ENCODE results near the gene RALGAPA2. TPM values are rescaled to one million over a fixed set of nuclear protein-coding genes. Genes with fewer than 3 reads are reported as not detected.
A peak's percentile ranks its signal among the peaks of the same experiment; 100 is the strongest.

RALGAPA2 gene
- total RNA-seq, 1 experiment from 2014 or later: 9.8 TPM

DNA sequence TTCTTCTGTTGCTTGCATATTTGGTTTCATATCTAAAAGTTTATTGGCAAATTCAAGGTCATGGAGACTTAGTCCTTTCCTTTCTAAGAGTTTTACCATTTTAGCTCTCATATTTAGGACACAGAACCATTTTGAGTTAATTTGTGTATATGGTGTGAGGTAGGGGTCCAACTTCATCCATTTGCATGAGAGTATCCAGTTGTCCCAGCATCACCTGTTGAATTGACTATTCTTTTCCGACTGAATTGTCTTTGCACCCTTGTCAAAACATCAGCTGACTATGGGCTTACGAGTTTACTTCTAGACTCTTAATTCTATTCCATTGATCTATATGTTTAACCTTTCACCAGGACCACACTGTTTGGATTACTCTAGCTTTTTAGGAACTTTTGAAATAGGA is 157.5 kb downstream of the RALGAPA2 start:
- TF ChIP-seq EZH2phosphoT487 (IDR thresholded peaks at IDR 0.05; ENCODE audit: borderline replicate concordance, low read length): no peak
- TF ChIP-seq EZH2 (IDR thresholded peaks at IDR 0.05; ENCODE audit: low read length, unreplicated experiment): no peak
- TF ChIP-seq, protein P1, sequence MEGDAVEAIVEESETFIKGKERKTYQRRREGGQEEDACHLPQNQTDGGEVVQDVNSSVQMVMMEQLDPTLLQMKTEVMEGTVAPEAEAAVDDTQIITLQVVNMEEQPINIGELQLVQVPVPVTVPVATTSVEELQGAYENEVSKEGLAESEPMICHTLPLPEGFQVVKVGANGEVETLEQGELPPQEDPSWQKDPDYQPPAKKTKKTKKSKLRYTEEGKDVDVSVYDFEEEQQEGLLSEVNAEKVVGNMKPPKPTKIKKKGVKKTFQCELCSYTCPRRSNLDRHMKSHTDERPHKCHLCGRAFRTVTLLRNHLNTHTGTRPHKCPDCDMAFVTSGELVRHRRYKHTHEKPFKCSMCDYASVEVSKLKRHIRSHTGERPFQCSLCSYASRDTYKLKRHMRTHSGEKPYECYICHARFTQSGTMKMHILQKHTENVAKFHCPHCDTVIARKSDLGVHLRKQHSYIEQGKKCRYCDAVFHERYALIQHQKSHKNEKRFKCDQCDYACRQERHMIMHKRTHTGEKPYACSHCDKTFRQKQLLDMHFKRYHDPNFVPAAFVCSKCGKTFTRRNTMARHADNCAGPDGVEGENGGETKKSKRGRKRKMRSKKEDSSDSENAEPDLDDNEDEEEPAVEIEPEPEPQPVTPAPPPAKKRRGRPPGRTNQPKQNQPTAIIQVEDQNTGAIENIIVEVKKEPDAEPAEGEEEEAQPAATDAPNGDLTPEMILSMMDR (conservative IDR thresholded peaks at IDR 0.05; ENCODE audit: low read depth, low read length): no peak
- Histone ChIP-seq H3K9me3 (ENCODE audit: low read length) (no peaks in the 10 kb centered on the region), H3K79me2 (ENCODE audit: low read length) (no peaks in the 10 kb centered on the region), H3F3A (ENCODE audit: low read length, unreplicated experiment) (no peaks in the 10 kb centered on the region), H3K27ac (ENCODE audit: low read length) (no peak overlapping the region), H3K4me2 (ENCODE audit: low read length) (no peak overlapping the region), H3K36me3 (ENCODE audit: low read depth, low read length) (no peaks in the 10 kb centered on the region), H3K4me1 (ENCODE audit: insufficient read depth, low read length) (peaks cover 23% of the 10 kb centered on the region), H3K9ac (ENCODE audit: low read length) (no peak overlapping the region), H3K27me3 (ENCODE audit: low read length) (no peaks in the 10 kb centered on the region), H3K4me3 (ENCODE audit: low read length) (no peak overlapping the region), H3K9me2 (replicated peaks; ENCODE audit: low read length) (no peaks in the 10 kb centered on the region), H4K20me1 (ENCODE audit: low read length) (no peaks in the 10 kb centered on the region), H2AFZ (ENCODE audit: low read length) (no peak overlapping the region)
- POLR2A ChIA-PET (ENCODE audit: unreplicated experiment): no interaction called here
- no TSS peak for BruUV-seq (replicated peaks)
- no peak for DNase-seq
- ATAC-seq: no peak
- CTCF ChIA-PET: no interaction called here
- intact Hi-C loops (cut with micrococcal nuclease): no loop called here

DNA sequence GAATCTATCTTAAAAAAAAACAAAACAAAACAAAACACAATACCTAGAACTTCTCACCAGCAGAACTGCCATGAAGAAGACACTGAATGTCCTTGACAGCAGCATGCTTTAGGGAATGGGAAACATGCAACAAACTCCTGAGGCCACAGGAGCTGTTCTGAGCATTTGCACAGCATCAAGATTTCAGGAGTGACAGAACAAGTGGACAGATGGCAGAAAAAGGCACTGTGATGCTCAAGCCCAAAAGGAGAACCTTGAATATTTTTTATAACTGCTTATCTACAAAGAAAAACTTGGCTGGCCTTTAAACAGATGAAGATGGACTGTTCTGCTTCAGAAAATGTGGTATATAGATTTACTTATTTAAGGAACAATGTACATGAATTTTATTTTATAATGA is 158.9 kb downstream of the RALGAPA2 start:
- H3K4me3 ChIP-seq (ENCODE audit: low read length): no peak overlapping the region
- H3K79me2 ChIP-seq (ENCODE audit: low read length): no peaks in the 10 kb centered on the region
- no peak overlapping the region for H3K27ac ChIP-seq (ENCODE audit: low read length)
- no peaks in the 10 kb centered on the region for H3K9me2 ChIP-seq (replicated peaks; ENCODE audit: low read length)
- intact Hi-C loops (cut with micrococcal nuclease): no loop called here
- H3K9me3 ChIP-seq (ENCODE audit: low read length): no peaks in the 10 kb centered on the region
- H3K4me1 ChIP-seq (ENCODE audit: insufficient read depth, low read length): peaks cover 35% of the 10 kb centered on the region
- ATAC-seq: no peak
- CTCF ChIA-PET: no interaction called here
- H3K9ac ChIP-seq (ENCODE audit: low read length): no peak overlapping the region
- POLR2A ChIA-PET (ENCODE audit: unreplicated experiment): no interaction called here
- no TSS peak for BruUV-seq (replicated peaks)
- no peaks in the 10 kb centered on the region for H4K20me1 ChIP-seq (ENCODE audit: low read length)
- TF ChIP-seq EZH2 (IDR thresholded peaks at IDR 0.05; ENCODE audit: low read length, unreplicated experiment) (no peak), EZH2phosphoT487 (IDR thresholded peaks at IDR 0.05; ENCODE audit: borderline replicate concordance, low read length) (no peak)
- TF ChIP-seq, protein P1 (conservative IDR thresholded peaks at IDR 0.05; ENCODE audit: low read depth, low read length): no peak
- peaks cover 4% of the 10 kb centered on the region for H3F3A ChIP-seq (ENCODE audit: low read length, unreplicated experiment)
- no peak overlapping the region for H3K4me2 ChIP-seq (ENCODE audit: low read length)
- H2AFZ ChIP-seq (ENCODE audit: low read length): no peak overlapping the region
- no peaks in the 10 kb centered on the region for H3K36me3 ChIP-seq (ENCODE audit: low read depth, low read length)
- DNase-seq: no peak
- H3K27me3 ChIP-seq (ENCODE audit: low read length): no peaks in the 10 kb centered on the region

DNA sequence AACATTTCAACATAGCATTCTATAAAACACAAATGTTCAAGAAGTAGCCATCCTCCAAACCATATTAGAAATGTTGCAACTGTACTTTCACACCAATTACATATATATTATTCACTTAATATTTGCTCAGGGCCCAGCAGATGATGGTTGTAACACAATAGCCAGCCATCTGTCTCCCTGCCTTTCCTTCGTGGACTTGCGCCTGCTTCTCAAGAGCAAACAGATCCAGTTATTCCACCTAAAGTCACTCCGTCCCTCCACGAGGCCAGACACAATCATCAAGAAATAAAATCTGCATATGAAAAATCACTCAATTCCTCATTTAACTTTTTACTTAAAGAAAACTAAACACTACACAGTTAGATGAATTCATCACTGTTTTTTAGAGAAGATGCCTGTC is 160.4 kb downstream of the RALGAPA2 start:
- Histone ChIP-seq H2AFZ (ENCODE audit: low read length) (no peak overlapping the region), H3K79me2 (ENCODE audit: low read length) (no peaks in the 10 kb centered on the region), H4K20me1 (ENCODE audit: low read length) (no peaks in the 10 kb centered on the region), H3K27ac (ENCODE audit: low read length) (no peak overlapping the region), H3K4me3 (ENCODE audit: low read length) (no peak overlapping the region), H3K4me2 (ENCODE audit: low read length) (peak overlapping the region; percentile 27), H3K36me3 (ENCODE audit: low read depth, low read length) (no peaks in the 10 kb centered on the region), H3K9me3 (ENCODE audit: low read length) (no peaks in the 10 kb centered on the region), H3F3A (ENCODE audit: low read length, unreplicated experiment) (peaks cover 4% of the 10 kb centered on the region), H3K9ac (ENCODE audit: low read length) (no peak overlapping the region), H3K4me1 (ENCODE audit: insufficient read depth, low read length) (peaks cover 50% of the 10 kb centered on the region), H3K9me2 (replicated peaks; ENCODE audit: low read length) (no peaks in the 10 kb centered on the region), H3K27me3 (ENCODE audit: low read length) (no peaks in the 10 kb centered on the region)
- ATAC-seq: no peak
- no TSS peak for BruUV-seq (replicated peaks)
- no peak for TF ChIP-seq EZH2 (IDR thresholded peaks at IDR 0.05; ENCODE audit: low read length, unreplicated experiment)
- no peak for TF ChIP-seq EZH2phosphoT487 (IDR thresholded peaks at IDR 0.05; ENCODE audit: borderline replicate concordance, low read length)
- TF ChIP-seq, protein P1 (conservative IDR thresholded peaks at IDR 0.05; ENCODE audit: low read depth, low read length): no peak
- CTCF ChIA-PET: no interaction called here
- POLR2A ChIA-PET (ENCODE audit: unreplicated experiment): no interaction called here
- intact Hi-C loops (cut with micrococcal nuclease): no loop called here
- no peak for DNase-seq
